GM18858 (cell line): ENCODE measurements around the gene HID1.
"Not testable (repeated sequence)": the region's sequence is repeated elsewhere in the genome, so short reads cannot be mapped to it uniquely, and the experiment has no call there.

Experiments
- ATAC-seq: cut with Tn5 transposase; IDR thresholded peaks from one replicate; pipeline ENCODE4 v1.9.1; 2021; ENCODE audit not compliant: unreplicated experiment

The HID1 gene

DNA sequence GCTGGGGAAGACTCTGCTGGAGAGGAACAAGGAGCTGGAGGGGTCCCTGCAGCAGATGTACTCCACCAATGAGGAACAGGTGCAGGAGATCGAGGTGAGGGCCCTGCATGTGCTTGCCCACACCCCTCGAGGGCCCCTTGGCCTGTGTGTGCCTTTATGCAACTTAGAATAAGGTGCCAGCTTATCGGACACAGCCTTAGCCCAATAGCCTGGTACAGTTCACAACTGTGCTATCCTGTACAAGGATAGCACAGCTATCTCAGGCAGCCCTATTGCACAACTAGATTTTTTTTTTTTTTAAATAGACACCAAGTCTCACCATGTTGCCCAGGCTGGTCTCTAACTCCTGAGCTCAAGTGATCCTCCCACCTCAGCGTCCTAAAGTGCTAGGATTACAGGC, 27.0 kb upstream of the HID1 start:
- ATAC-seq = no peak

- no peak for ATAC-seq
These were observed 26.2 kb upstream of the HID1 start for GRCh38 chr17:74998783-74999182.

DNA sequence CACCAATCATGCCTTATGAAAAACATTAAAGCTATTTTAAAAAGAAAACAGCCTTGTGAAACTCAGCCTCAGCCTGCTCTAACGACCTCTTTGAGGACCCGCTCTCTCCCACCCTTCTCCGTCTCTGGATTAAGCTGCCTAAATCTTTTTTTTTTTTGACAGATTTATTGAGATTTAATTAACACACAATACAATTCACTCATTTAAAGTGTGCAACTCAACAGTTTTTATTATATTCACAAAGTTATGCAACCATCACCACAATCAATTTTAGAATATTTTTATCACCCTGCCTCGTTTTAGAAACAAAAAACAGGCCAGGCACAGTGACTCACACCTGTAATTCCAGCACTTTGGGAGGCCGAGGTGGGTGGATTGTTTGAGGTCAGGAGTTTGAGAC, 23.3 kb upstream of the HID1 start:
- ATAC-seq = no peak

- ATAC-seq = no peak
These were observed 21.9 kb upstream of the HID1 start for GRCh38 chr17:74994440-74994839.

GRCh38 chr17:74992223-74992622, 19.7 kb upstream of the HID1 start:
- no peak for ATAC-seq

- ATAC-seq = no peak
These were observed 18.1 kb upstream of the HID1 start for GRCh38 chr17:74990581-74991105.

DNA sequence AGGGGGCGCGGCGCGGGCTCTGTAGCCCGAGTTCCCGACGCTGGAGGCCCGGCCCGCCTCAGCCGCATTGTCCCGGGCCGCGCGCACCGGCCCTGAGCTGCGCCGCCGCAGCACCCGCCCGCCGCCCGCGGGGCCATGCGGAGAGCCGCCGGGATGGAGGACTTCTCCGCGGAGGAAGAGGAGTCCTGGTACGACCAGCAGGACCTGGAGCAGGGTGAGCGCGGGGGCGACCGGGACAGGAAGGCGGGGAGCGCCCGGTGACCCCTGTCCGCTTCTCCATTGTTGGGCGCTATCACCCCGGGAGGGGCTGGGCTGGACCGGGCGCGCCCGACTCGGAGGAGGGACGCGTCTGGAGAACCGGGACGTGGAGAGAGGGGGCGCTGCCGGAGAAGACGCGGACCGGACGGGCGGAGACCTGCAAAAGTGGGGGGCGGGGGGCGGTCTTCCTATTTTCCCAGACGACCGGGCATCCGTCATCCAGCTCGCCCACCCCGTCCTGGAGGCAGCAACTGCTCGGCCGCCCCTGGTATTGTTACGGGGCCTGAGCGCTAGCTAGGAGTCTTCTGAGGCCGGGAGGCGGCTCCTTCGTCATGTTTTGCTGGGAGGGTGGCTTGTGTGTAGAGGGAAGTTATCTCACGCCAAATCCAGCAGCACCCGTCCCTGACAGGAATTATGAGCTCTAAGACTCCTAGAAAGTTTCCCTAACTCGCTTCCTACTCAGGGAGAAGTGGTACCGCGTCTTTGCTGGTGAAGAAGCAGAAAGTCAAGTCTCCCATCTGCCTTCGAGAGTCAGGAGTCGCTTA, 15.6 kb upstream of the HID1 start:
- ATAC-seq = peak; percentile 22

DNA sequence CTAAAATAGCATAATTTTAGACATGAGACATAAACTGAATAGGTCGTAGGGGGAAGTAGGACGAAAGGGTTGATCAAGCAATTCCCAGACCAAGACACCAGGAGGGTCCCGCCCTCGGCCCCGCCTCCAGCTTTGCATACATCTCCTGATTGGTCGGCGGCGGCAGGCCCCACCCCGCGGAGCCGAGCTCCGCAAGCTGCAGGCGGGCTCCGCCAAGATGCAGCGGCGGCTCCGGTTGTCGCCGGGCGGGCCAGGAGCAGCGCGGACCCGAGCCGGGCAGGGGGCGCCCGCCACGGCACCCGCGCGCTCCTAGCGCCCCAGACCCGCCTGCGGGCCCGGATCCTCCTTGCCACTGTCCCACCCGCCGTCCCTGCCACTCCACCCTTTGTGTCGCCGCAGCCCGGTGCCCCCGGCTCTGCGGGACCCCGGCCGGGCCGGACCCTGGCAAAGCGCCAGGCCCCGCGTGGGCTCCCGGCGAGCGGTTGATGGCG, 14.9 kb upstream of the HID1 start, which contains the start of gene CDR2L:
TSS of gene CDR2L (plus strand) at position 215 of the 491 bp plus-strand sequence. CDS start 412 bp downstream, outside the sequence.
- peak; percentile 76 for ATAC-seq

DNA sequence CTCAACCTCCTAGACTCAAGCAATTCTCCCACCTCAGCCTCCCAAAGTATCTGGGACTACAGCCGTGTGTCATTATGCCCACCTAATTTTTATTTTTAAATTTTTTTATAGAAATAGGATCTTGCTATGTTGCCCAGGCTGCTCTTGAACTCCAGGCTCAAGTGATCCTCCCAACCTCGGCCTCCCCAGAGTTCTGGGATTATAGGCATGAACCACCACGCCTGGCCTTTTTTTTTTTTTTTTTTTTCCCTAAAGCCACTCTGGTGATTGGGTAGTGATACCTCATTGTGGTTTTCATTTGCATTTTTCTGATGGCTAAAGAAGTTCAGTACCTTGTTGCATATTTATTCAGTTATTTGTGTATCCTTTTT, 13.6 kb upstream of the HID1 start:
- no peak for ATAC-seq

- ATAC-seq = not testable (repeated sequence)
These were observed 10.2 kb upstream of the HID1 start for GRCh38 chr17:74982663-74983313.

DNA sequence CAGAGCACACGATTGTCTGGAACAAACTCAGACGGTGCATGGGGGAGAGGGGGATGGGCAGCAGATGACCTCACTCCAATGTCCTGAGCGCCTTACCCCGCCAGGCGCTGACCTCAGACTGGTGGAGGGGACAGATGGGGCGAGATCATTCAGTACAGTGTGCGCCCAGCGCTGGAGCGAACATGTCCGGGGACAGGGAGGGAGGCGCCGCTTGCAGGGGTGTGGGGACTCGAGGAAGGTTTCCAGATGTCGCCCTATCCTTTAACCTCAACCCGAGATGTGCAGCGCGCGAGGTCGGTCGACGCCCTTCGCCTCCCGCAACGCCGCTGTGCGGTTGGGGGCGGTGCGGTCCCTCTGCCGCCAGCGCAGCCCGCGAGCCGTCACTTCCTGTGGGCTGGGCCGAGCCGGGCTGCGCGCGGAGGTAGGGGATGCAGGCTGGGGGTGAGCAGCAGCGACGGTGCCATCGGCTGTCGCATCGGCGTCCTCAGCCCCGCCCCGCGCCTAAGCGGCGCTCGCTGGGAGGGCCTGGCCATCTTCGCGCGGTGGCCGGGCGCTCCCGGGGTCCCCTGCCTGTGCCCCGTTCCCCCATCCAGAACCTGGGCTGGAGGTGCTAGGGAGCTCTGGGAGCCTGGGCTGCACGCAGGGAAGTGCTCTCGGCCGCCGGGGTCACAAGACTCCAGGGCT, 9.6 kb upstream of the HID1 start:
- no peak for ATAC-seq

- ATAC-seq = no peak
These were observed 8.9 kb upstream of the HID1 start for GRCh38 chr17:74981318-74981978.

DNA sequence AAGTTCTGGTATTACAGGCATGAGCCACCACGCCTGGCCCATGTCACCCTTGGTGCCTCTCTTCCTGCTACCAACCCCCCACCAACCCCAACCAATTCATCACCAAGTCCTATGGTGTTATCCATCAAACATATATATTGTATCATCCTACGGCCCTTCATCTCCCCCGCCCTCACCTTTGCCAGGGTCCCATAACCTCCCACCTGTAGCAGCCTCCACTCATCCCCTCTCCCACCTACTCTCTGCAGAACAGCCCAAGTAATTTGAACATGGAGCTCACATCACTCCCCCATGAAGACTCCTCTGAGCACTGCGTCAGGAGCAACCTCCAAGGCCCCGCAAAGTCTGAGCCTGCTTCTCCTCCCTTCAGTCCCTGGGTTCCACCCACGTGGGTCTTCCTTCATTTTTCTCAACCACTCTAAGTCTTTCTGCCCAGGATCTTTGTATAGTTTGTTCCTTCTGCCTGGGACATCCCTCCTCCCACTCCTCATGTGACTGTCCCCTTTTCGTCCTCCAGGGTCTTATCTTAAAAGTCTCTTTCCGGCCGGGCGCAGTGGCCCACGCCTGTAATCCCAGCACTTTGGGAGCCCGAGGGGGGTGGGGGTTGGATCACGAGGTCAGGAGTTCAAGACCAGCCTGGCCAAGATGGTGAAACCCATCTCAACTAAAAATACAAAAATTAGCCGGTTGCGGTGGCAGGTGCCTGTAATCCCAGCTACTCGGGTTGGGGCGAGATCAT, 7.0 kb upstream of the HID1 start:
- no peak for ATAC-seq

DNA sequence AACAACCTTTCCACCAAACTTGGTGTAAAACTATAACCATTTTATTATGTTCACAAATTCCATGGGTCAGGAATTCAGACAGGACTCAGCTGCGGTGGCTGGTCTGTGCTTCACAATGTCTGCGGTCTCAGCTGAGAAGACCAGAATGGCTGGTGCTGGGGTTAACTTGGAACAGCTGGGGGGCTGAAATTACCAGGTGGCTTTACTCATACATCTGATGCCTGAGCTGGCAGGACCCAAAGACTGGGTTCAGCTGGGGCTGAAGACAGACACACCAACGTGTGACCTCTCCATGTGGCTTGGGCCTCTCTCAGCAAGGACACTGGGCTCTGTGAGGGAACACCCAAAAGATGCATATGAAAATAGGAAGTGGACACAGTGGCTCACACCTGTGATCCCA, 5.7 kb upstream of the HID1 start:
- ATAC-seq = no peak

- ATAC-seq = no peak
These were observed 5.2 kb upstream of the HID1 start for GRCh38 chr17:74977802-74978201.

GRCh38 chr17:74975943-74976342, 3.4 kb upstream of the HID1 start:
- ATAC-seq = no peak

- no peak for ATAC-seq
These were observed 392 bp upstream of the HID1 start for GRCh38 chr17:74972973-74973328.

DNA sequence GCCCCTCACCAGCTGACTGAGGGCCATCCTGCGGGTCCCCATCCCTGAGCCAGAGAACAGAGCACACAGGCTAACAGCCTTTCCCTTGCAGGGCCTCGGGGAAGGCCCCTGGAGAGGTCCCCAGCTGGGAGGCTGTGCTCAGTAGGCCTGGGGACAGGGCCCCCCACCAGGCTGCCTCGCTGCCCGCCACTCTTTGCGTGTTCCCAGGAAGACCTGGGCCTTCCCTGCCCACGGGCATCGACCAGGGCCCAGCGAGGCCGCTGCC, 785 bp downstream of the HID1 start:
- ATAC-seq = no peak

GRCh38 chr17:74971069-74971841, 1.3 kb downstream of the HID1 start:
- ATAC-seq = no peak

GRCh38 chr17:74970395-74970794, 2.2 kb downstream of the HID1 start:
- ATAC-seq = no peak
